H9 (cell line): ENCODE measurements around the gene CSNK1A1. TPM values are rescaled to one million over a fixed set of nuclear protein-coding genes. Genes with fewer than 3 reads are reported as not detected.
"Not testable (repeated sequence)": the region's sequence is repeated elsewhere in the genome, so short reads cannot be mapped to it uniquely, and the experiment has no call there.

ENCODE experiments used
- DNase-seq: peaks from one replicate; pipeline ENCODE4 v3.0.0-alpha.2; 2017
- H2AFZ ChIP-seq: one replicate; pipeline ENCODE4 v1.6.1; 2013; ENCODE audit warnings: mild to moderate bottlenecking, low read length, control low read depth, moderate library complexity
- H2AK5ac ChIP-seq: 2 replicates; pipeline ENCODE4 v1.6.1; 2013; ENCODE audit warnings: low read length, control low read depth, mixed read lengths; ENCODE audit not compliant: insufficient read length
- H2BK120ac ChIP-seq: one replicate; pipeline ENCODE4 v1.6.1; 2013; ENCODE audit warnings: low read depth, mild to moderate bottlenecking, low read length, control low read depth, inconsistent platforms; ENCODE audit not compliant: poor library complexity, severe bottlenecking
- H2BK12ac ChIP-seq: 2 replicates; pipeline ENCODE4 v1.6.1; 2013; ENCODE audit warnings: low read length, control low read depth, mixed read lengths, low read depth; ENCODE audit not compliant: insufficient read length
- H2BK15ac ChIP-seq: 2 replicates; pipeline ENCODE4 v1.6.1; 2013; ENCODE audit warnings: low read depth, low read length, control low read depth
- H2BK20ac ChIP-seq: one replicate; pipeline ENCODE4 v1.6.1; 2013; ENCODE audit warnings: low read depth, mild to moderate bottlenecking, low read length, control low read depth, inconsistent platforms; ENCODE audit not compliant: poor library complexity, severe bottlenecking
- H2BK5ac ChIP-seq: 2 replicates; pipeline ENCODE4 v1.6.1; 2013; ENCODE audit warnings: low read length, control low read depth, mixed read lengths; ENCODE audit not compliant: insufficient read length
- H3K14ac ChIP-seq: 2 replicates; pipeline ENCODE4 v1.6.1; 2013; ENCODE audit warnings: low read length, control low read depth; ENCODE audit not compliant: insufficient read depth
- H3K18ac ChIP-seq: 2 replicates; pipeline ENCODE4 v1.6.1; 2013; ENCODE audit warnings: low read depth, mild to moderate bottlenecking, mixed read lengths, low read length, control low read depth; ENCODE audit not compliant: insufficient read length
- H3K23ac ChIP-seq: 2 replicates; pipeline ENCODE4 v1.6.1; 2013; ENCODE audit warnings: low read length, control low read depth, mixed read lengths, low read depth; ENCODE audit not compliant: insufficient read length
- H3K23me2 ChIP-seq: 2 replicates; pipeline ENCODE4 v1.6.1; 2013; ENCODE audit warnings: low read depth, mild to moderate bottlenecking, mixed read lengths, low read length, control low read depth; ENCODE audit not compliant: insufficient read length, poor library complexity, severe bottlenecking
- H3K27ac ChIP-seq: 2 replicates; pipeline ENCODE4 v1.5.1; 2013; ENCODE audit warnings: low read length, control low read depth, mixed read lengths, low read depth; ENCODE audit not compliant: insufficient read length
- H3K27me3 ChIP-seq: 2 replicates; pipeline ENCODE4 v1.6.1; 2013; ENCODE audit warnings: low read length, control low read depth, inconsistent platforms; ENCODE audit not compliant: insufficient read depth
- H3K4ac ChIP-seq: 2 replicates; pipeline ENCODE4 v1.6.1; 2013; ENCODE audit warnings: low read depth, mild to moderate bottlenecking, control low read depth, inconsistent platforms, low read length, moderate library complexity
- H3K4me1 ChIP-seq: 2 replicates; pipeline ENCODE4 v1.6.1; 2013; ENCODE audit warnings: low read length, control low read depth, inconsistent platforms; ENCODE audit not compliant: insufficient read depth
- H3K4me2 ChIP-seq: 2 replicates; pipeline ENCODE4 v1.6.1; 2013; ENCODE audit warnings: low read length, control low read depth, mixed read lengths; ENCODE audit not compliant: insufficient read length, insufficient read depth
- H3K56ac ChIP-seq: 2 replicates; pipeline ENCODE4 v1.6.1; 2013; ENCODE audit warnings: low read depth, mild to moderate bottlenecking, mixed read lengths, low read length, control low read depth; ENCODE audit not compliant: insufficient read length
- H3K79me1 ChIP-seq: 2 replicates; pipeline ENCODE4 v1.6.1; 2013; ENCODE audit warnings: low read depth, mild to moderate bottlenecking, moderate library complexity, low read length, control low read depth, inconsistent platforms; ENCODE audit not compliant: insufficient read depth, poor library complexity, severe bottlenecking
- H3K79me2 ChIP-seq: 2 replicates; pipeline ENCODE4 v1.6.1; 2013; ENCODE audit warnings: low read length, control low read depth, inconsistent platforms; ENCODE audit not compliant: insufficient read depth
- H3K9ac ChIP-seq: 2 replicates; pipeline ENCODE4 v1.6.1; 2013; ENCODE audit warnings: low read length, control low read depth, mixed read lengths; ENCODE audit not compliant: insufficient read length; ENCODE audit errors: extremely low read depth
- H3K9me3 ChIP-seq: one replicate; pipeline ENCODE4 v1.6.1; 2013; ENCODE audit warnings: low read depth, low read length, inconsistent platforms; ENCODE audit not compliant: control insufficient read depth
- H3T11ph ChIP-seq: one replicate; pipeline ENCODE4 v1.6.1; 2013; ENCODE audit warnings: mild to moderate bottlenecking, low read length, control low read depth, inconsistent platforms
- H4K20me1 ChIP-seq: one replicate; pipeline ENCODE4 v1.6.1; 2013; ENCODE audit not compliant: control insufficient read depth, insufficient read length, insufficient read depth
- H4K5ac ChIP-seq: 2 replicates; pipeline ENCODE4 v1.6.1; 2013; ENCODE audit warnings: low read depth, mild to moderate bottlenecking, mixed read lengths, low read length, control low read depth; ENCODE audit not compliant: insufficient read length
- H4K8ac ChIP-seq: replicated peaks from 2 replicates; pipeline ENCODE4 v1.6.1; 2013; ENCODE audit warnings: low read length, control low read depth, mixed read lengths, low read depth; ENCODE audit not compliant: insufficient read length
- H4K91ac ChIP-seq: 2 replicates; pipeline ENCODE4 v1.6.1; 2013; ENCODE audit warnings: low read depth, mild to moderate bottlenecking, moderate library complexity, mixed read lengths, low read length, control low read depth; ENCODE audit not compliant: insufficient read length
- H3K27ac Mint-ChIP-seq, 3 experiments: 2 replicates in 2 of 3; 3 replicates in 1 of 3; pipeline ENCODE4 v1.8.0; 2020 to 2021; ENCODE audit warnings: mixed read lengths in 3 of 3, mild to moderate bottlenecking in 1 of 3, moderate library complexity in 1 of 3
- H3K27me3 Mint-ChIP-seq: 2 replicates; pipeline ENCODE4 v1.8.0; 2021; ENCODE audit warnings: low read depth, mild to moderate bottlenecking, moderate library complexity, mixed read lengths
- H3K36me3 Mint-ChIP-seq, 3 experiments: 2 replicates in 2 of 3; 3 replicates in 1 of 3; pipeline ENCODE4 v1.8.0; 2020 to 2021; ENCODE audit warnings: low read depth in 3 of 3, mixed read lengths in 3 of 3; ENCODE audit not compliant: insufficient read depth in 1 of 3
- H3K4me1 Mint-ChIP-seq, 2 experiments: 2 replicates each; pipeline ENCODE4 v1.8.0; 2020; ENCODE audit warnings: mixed read lengths in 2 of 2
- H3K4me3 Mint-ChIP-seq, 2 experiments: 2 replicates in 1 of 2; 3 replicates in 1 of 2; pipeline ENCODE4 v1.8.0; 2020 to 2021; ENCODE audit warnings: mild to moderate bottlenecking in 2 of 2, mixed read lengths in 2 of 2, moderate library complexity in 1 of 2
- H3K9me3 Mint-ChIP-seq, 2 experiments: 2 replicates in 1 of 2; 3 replicates in 1 of 2; pipeline ENCODE4 v1.8.0; 2020; ENCODE audit warnings: mild to moderate bottlenecking in 2 of 2, mixed read lengths in 2 of 2, moderate library complexity in 1 of 2
- WGBS: extraction: QIAGEN DNeasy Blood & Tissue Kit; methylation state at CpG from one replicate; pipeline ENCODE4 v1.1.7; 2013; ENCODE audit warnings: missing lambda C conversion rate, low lambda C conversion rate, mixed read lengths; ENCODE audit not compliant: insufficient read length; ENCODE audit errors: extremely low coverage; 5-methylcytosine and 5-hydroxymethylcytosine counted together
- total RNA-seq: library from RNA; stranded (reverse); gene quantifications from 2 replicates; pipeline ENCODE4 v1.2.1, GENCODE V29; 2021
- TF ChIP-seq, protein P1 (sequence below): fragments of 200-600 bp; sonication (generic); conservative IDR thresholded peaks from 3 replicates; pipeline ENCODE4 v1.8.0; 2021; ENCODE audit warnings: antibody characterized with exemption, mild to moderate bottlenecking

Gene CSNK1A1
- total RNA-seq, 1 experiment from 2014 or later = 310 TPM

DNA sequence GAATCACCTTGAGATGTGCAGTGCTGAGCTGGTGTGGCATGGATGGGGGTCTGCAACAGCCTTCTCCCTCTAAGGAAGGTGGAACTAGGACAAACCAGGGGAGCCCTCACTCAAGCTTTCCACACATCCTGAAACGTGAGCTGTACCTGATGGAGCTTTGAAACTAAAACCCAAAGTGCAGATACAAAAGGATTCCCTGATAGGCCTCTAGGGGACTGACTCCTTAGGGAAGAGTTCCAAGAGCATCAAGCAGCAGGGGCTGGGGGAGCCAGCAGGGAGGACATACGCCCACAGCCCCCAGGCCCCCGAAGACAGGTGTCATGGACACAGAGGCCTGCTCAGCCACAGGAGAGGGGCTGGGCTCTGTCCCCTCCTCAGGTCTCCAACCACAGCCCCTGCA, 47.7 kb upstream of the CSNK1A1 start:
- Histone ChIP-seq H4K5ac (no peak overlapping the region), H3K23me2 (no peaks in the 10 kb centered on the region), H3K27me3 (no peaks in the 10 kb centered on the region), H3K23ac (no peak overlapping the region), H2BK120ac (no peak overlapping the region), H2AK5ac (no peak overlapping the region), H2BK20ac (no peak overlapping the region), H3K4me2 (no peak overlapping the region), H2BK15ac (no peak overlapping the region), H3K4me1 (peaks cover 5% of the 10 kb centered on the region; the same call in 1 of the 2 replicates), H3K18ac (no peak overlapping the region), H3K79me1 (no peaks in the 10 kb centered on the region), H3K4ac (no peak overlapping the region), H4K91ac (no peak overlapping the region), H3K27ac (no peak overlapping the region), H2AFZ (no peak overlapping the region), H3K9me3 (no peaks in the 10 kb centered on the region), H3K56ac (no peak overlapping the region), H2BK12ac (no peak overlapping the region), H2BK5ac (no peak overlapping the region), H3K9ac (no peak overlapping the region), H3T11ph (no peak overlapping the region), H4K8ac (no peak overlapping the region), H3K79me2 (no peaks in the 10 kb centered on the region), H4K20me1 (no peaks in the 10 kb centered on the region), H3K14ac (no peak overlapping the region; the same call in 1 of the 2 replicates)
- DNase-seq = no peak
- Mint-ChIP-seq H3K4me3 (no peak overlapping the region), H3K9me3 (no peaks in the 10 kb centered on the region), H3K27me3 (no peaks in the 10 kb centered on the region), H3K27ac (no peak overlapping the region), H3K4me1 (peaks cover 4 to 8% of the 10 kb centered on the region in 2 experiments; a peak in 2 of 4 replicates), H3K36me3 (no peaks in the 10 kb centered on the region)
- WGBS = no CpG with 5 or more reads among the region's 3 CpGs
- TF ChIP-seq, protein P1, sequence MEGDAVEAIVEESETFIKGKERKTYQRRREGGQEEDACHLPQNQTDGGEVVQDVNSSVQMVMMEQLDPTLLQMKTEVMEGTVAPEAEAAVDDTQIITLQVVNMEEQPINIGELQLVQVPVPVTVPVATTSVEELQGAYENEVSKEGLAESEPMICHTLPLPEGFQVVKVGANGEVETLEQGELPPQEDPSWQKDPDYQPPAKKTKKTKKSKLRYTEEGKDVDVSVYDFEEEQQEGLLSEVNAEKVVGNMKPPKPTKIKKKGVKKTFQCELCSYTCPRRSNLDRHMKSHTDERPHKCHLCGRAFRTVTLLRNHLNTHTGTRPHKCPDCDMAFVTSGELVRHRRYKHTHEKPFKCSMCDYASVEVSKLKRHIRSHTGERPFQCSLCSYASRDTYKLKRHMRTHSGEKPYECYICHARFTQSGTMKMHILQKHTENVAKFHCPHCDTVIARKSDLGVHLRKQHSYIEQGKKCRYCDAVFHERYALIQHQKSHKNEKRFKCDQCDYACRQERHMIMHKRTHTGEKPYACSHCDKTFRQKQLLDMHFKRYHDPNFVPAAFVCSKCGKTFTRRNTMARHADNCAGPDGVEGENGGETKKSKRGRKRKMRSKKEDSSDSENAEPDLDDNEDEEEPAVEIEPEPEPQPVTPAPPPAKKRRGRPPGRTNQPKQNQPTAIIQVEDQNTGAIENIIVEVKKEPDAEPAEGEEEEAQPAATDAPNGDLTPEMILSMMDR = peak; percentile 55

DNA sequence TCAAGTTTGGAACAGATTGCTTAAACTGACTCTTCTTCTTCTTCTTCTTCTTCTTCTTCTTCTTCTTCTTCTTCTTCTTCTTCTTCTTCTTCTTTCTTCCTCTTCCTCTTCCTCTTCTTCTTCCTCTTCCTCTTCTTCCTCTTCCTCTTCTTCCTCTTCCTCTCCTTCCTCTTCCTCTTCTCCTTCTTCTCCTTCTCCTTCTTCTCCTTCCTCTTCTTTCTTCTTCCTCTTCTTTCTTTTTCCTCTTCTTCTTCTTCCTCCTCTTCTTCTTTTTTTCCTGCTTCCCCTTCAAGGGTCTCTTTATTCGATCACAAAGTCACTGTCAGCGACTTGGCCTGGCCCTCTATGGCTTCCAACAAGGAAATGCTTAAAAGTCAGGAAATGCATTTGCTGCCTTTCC, 47.0 kb upstream of the CSNK1A1 start:
- not testable (repeated sequence) for H3K79me2 ChIP-seq, H3K36me3 Mint-ChIP-seq, H2BK12ac ChIP-seq, H2BK120ac ChIP-seq, H2BK15ac ChIP-seq, H3K4ac ChIP-seq, H3K27ac ChIP-seq, H3K9ac ChIP-seq, H3K9me3 ChIP-seq, H3K27me3 Mint-ChIP-seq, H3K4me3 Mint-ChIP-seq, H3K9me3 Mint-ChIP-seq, H3K4me1 Mint-ChIP-seq, H3K27ac Mint-ChIP-seq, H2AFZ ChIP-seq, H3K4me1 ChIP-seq, H3K27me3 ChIP-seq, H3K56ac ChIP-seq, H3K4me2 ChIP-seq, H3T11ph ChIP-seq, H4K20me1 ChIP-seq, DNase-seq, H3K18ac ChIP-seq, H4K91ac ChIP-seq, H2BK5ac ChIP-seq, H4K5ac ChIP-seq, H2AK5ac ChIP-seq, H3K23ac ChIP-seq, H2BK20ac ChIP-seq, H3K79me1 ChIP-seq, H3K14ac ChIP-seq, H4K8ac ChIP-seq, H3K23me2 ChIP-seq
- no CpG with 5 or more reads among the region's 2 CpGs for WGBS
